NCI-H2171 (cell line): ENCODE measurements around the gene CD19.
"Not testable (repeated sequence)": the region's sequence is repeated elsewhere in the genome, so short reads cannot be mapped to it uniquely, and the experiment has no call there.

Experiments used
- DNase-seq: peaks from one replicate; lab custom pipeline; 2025; lab: John Stamatoyannopoulos, UW

CD19 gene

GRCh38 chr16:28910086-28911031 is 21.4 kb upstream of the CD19 start:
- no peak for DNase-seq

DNA sequence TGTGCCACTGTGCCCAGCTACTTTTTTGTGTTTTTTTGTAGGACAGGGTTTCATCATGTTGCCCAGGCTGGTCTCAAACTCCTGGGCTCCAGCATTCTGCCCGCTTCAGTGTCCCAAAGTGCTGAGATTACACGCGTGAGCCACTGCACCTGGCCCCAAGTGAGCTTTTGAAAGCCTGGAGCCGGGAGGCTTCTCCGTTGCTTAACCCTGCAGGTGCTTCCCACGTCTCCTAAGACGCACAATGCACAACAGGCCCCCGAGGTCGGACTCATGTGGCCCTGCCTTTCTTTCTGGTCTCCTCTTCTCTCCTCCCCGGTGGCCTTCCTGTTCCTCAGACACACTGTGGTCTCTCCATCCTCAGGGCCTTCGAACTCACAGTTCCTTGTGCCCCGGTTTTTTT is 19.2 kb upstream of the CD19 start:
- no peak for DNase-seq

GRCh38 chr16:28913946-28914724 is 17.6 kb upstream of the CD19 start:
- DNase-seq = peak; percentile 23

GRCh38 chr16:28915181-28915580 is 16.6 kb upstream of the CD19 start:
- DNase-seq = no peak

DNA sequence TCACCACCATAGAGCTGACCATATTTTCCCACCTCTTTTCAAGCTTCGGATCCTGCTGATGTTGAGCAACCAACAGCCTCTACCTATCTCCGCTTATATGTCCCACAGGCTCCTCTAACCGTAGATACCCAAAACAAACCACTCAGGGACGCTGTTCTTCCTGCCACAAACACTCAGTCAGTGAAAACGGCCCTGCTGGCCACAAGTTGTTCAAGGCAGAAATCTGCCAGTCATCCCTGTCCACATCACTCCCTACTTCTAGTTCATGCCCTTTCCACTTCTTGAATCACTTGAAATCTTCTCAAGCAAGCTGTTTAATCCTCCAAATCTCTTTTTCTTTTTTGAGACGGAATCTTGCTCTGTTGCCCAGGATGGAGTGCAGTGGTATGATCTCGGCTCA is 14.7 kb upstream of the CD19 start:
- no peak for DNase-seq

GRCh38 chr16:28918698-28919097 is 13.1 kb upstream of the CD19 start:
- no peak for DNase-seq

DNA sequence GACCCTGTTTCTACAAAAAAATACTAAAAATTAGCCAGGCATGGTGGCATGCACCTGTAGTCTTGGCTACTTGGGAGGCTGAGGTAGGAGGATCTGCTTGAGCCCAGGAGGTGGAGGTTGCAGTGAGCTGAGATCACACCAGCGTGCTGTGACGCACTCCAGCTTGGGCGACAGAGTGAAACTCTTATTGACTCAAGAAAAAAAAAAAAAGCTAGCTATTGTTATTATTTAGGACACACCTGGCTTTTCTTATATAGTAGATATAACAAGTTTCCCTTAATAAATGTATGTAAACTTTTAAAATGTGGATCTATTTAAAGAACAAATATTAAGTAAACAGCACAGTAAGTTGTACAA is 8.6 kb upstream of the CD19 start:
- no peak for DNase-seq

DNA sequence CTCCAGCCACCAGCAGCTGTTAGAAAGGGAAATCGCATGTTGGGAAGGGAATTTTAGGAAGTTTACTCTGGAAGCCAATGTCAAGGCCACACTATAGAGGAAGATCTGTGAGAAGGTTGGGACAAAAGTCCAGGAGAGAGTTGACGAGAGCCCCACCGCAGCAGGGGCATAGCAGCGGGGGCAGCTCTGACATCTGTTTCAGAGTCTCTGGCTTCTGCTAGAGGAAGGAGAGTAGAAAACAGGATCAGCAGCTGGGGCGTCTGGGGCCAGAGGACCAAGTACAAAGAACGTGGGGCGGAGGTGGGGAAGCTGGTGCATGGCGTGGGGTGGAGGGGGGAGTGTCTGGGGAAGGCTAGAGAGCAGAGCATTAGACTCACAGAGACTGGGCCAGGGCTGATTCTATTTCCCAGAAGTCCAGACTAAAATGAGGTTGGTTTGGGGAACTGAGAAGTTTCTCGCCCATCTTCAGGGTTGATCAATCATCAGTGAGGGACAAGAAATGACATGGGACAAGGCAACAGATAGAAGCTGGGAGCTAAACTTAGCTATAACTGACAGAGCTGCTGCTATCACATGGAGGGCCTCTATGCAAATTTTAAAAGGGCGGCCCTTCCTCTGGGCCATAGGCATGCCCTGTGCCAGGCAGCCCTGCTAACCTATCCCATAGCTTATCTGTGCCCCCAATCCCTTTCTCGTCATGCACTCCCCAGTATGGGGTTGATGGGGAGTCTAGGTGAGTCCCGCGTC is 7.9 kb upstream of the CD19 start:
- no peak for DNase-seq

- no peak for DNase-seq
Measured at GRCh38 chr16:28924399-28924761, 7.4 kb upstream of the CD19 start.

- peak; percentile 94 for DNase-seq
Measured at GRCh38 chr16:28924762-28925385, 6.9 kb upstream of the CD19 start, which contains the start of gene RABEP2. TSS of gene RABEP2 (minus strand) at chr16:28925238. CDS start at chr16:28925163, 75 bp downstream.

GRCh38 chr16:28925386-28926228 is 6.2 kb upstream of the CD19 start:
- peak; percentile 69 for DNase-seq

DNA sequence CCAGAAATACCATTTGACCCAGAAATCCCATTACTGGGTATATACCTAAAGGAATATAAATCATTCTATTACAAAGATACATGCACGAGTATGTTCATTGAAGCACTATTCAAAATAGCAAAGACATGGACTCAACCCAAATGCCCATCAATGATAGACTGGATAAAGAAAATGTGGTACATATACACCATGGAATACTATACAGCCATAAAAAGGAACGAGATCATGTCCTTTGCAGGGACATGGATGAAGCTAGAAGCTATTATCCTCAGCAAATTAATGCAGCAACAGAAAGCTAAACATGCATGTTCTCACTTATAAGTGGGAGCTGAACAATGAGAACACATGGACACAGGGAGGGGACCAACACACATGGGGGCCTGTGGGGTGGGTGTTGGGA is 5.5 kb upstream of the CD19 start:
- DNase-seq = not testable (repeated sequence)

GRCh38 chr16:28927815-28928214 is 4.0 kb upstream of the CD19 start:
- no peak for DNase-seq

GRCh38 chr16:28930203-28930602 is 1.6 kb upstream of the CD19 start:
- no peak for DNase-seq

DNA sequence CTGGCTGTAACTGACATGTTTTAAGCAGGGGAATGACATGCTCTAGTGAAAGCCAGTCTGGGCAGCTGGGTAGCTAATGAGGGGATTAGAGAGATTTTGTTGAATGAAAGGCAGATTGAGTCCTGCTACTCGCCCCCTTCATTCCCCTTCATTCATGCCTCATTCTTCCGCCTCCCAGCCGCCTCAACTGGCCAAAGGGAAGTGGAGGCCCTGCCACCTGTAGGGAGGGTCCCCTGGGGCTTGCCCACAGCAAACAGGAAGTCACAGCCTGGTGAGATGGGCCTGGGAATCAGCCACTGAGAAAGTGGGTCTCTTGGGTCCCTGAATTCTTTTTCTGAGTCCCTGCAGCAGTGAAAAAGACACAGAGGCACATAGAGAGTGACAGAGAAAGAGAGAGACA is 1.1 kb upstream of the CD19 start:
- DNase-seq = no peak

- no peak for DNase-seq
Measured at GRCh38 chr16:28932339-28933141, 769 bp downstream of the CD19 start.

GRCh38 chr16:28933171-28933570 is 1.4 kb downstream of the CD19 start:
- no peak for DNase-seq

DNA sequence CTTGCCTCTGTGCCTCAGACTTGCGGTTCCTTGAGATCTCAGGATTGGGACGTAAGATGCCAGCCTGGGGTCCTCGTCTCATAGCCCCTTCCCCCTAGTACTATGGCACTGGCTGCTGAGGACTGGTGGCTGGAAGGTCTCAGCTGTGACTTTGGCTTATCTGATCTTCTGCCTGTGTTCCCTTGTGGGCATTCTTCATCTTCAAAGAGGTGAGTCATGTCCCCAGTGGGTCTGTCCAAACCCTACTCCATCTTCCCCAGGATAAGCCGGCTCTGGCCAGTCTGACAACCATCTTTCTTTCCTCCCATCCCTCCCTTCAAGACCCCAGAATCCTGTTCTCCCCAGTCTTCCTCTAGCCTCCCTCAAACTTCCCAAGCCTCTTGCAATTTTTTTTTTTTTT is 3.6 kb downstream of the CD19 start:
- no peak for DNase-seq

DNA sequence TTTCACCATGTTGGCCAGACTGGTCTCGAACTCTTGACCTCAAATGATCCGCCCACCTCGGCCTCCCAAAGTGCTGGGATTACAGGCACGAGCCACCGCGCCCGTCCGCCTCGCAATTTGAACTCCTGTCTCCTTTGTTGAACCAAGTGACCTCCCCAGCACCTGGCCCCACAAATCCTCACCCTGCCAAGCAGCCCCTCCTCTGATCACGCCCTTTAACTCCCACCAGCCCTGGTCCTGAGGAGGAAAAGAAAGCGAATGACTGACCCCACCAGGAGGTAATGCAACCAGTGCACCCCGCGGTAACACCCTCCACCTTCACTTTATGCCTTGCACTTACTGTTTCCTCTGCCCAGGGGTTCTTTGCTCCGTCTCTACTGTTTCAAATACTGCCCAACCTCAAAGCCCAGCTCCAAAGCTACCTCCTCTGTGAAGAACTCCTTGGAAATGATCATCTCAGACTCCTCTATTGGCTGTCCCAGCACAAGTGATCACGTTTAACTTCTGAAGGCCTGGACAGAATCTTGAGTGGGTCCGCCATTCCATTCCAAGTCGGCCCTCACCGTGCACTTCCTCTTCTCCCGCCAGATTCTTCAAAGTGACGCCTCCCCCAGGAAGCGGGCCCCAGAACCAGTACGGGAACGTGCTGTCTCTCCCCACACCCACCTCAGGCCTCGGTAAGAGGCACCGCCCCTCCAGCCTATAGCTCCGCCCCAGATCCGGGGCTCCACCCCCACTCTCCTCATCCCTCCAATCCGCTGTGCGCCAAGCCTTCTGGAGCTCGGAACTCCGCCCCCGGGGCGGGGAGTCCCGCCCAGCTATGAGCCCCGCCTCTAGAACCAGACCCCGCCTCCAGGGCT is 4.4 kb downstream of the CD19 start:
- DNase-seq = no peak
